Activated CD8-positive, alpha-beta memory T cell treated with anti-CD3 and anti-CD28 coated beads, Interleukin-2, amount 10 ng/mL, durations not matched to agents 7 days and 5 days (primary cell): ENCODE measurements around the gene NAALADL1. TPM values are rescaled to one million over a fixed set of nuclear protein-coding genes. Genes with fewer than 3 reads are reported as not detected.

Source experiments
- ATAC-seq: fragments of 150-1000 bp; cut with Tn5 transposase; one replicate; pipeline ENCODE4 v1.10.0; 2021; ENCODE audit warnings: moderate library complexity
- CTCF ChIA-PET: fragments of 350-600 bp; sonication (Branson Sonifier 250); formaldehyde crosslinking; loops from one replicate; lab custom pipeline; 2021; ENCODE audit warnings: antibody characterized with exemption; lab: Charles Lee
- DNase-seq: peaks from one replicate; pipeline ENCODE4 v3.0.0-alpha.2; 2020
- H3K27ac Mint-ChIP-seq: one replicate; pipeline ENCODE4 v1.8.0; 2021; ENCODE audit warnings: mild to moderate bottlenecking, mixed read lengths
- H3K27me3 Mint-ChIP-seq: one replicate; pipeline ENCODE4 v1.8.0; 2021; ENCODE audit warnings: mixed read lengths
- H3K36me3 Mint-ChIP-seq: one replicate; pipeline ENCODE4 v1.8.0; 2021; ENCODE audit warnings: mild to moderate bottlenecking, mixed read lengths
- H3K4me1 Mint-ChIP-seq: one replicate; pipeline ENCODE4 v1.8.0; 2021; ENCODE audit warnings: mixed read lengths
- H3K4me3 Mint-ChIP-seq: one replicate; pipeline ENCODE4 v1.8.0; 2021; ENCODE audit warnings: mild to moderate bottlenecking, moderate library complexity, mixed read lengths
- H3K9me3 Mint-ChIP-seq: one replicate; pipeline ENCODE4 v1.8.0; 2022; ENCODE audit warnings: low read depth, mixed read lengths
- total RNA-seq, 2 experiments: library from RNA; stranded (reverse); gene quantifications; one replicate each; pipeline ENCODE4 v1.2.3, GENCODE V29; 2021

NAALADL1 gene
- total RNA-seq: 10 to 100 TPM; 14.8 to 15.3 TPM

- no peak for DNase-seq
- no peak within 1 kb of the TSS for H3K4me3 Mint-ChIP-seq
- no peaks in the 10 kb centered on the region for H3K9me3 Mint-ChIP-seq
- H3K4me1 Mint-ChIP-seq: peaks cover 23% of the 10 kb centered on the region
- no peak for ATAC-seq
- CTCF ChIA-PET: interaction anchor here (1.2 kb wide), 1 partner anchor 52 kb away, joined by 3 read pairs; no protein-coding TSS in a partner anchor
- H3K36me3 Mint-ChIP-seq: no peaks in the 10 kb centered on the region
- H3K27ac Mint-ChIP-seq: no peak within 1 kb of the TSS
- H3K27me3 Mint-ChIP-seq: no peaks in the 10 kb centered on the region
These were observed at the start of gene NAALADL1 for GRCh38 chr11:65058419-65059054. Gene NAALADL1 (minus strand): TSS chr11:65058553. CDS start chr11:65058521, 32 bp downstream.

- Mint-ChIP-seq H3K9me3 (no peaks in the 10 kb centered on the region), H3K4me1 (peaks cover 40% of the 10 kb centered on the region), H3K27me3 (no peaks in the 10 kb centered on the region), H3K4me3 (no peak overlapping the region), H3K36me3 (peaks cover 13% of the 10 kb centered on the region), H3K27ac (no peak overlapping the region)
- ATAC-seq (no peak), DNase-seq (no peak)
- CTCF ChIA-PET: interaction anchor here (1.0 to 2.8 kb wide), 6 partner anchors 8 to 73 kb away, joined by 3 to 10 read pairs (median 4); partner anchors contain the start of genes CAPN1, FAU, MRPL49 and VPS51
These were observed 49.6 kb upstream of the NAALADL1 start for GRCh38 chr11:65107751-65108468.

- no peaks in the 10 kb centered on the region for H3K9me3 Mint-ChIP-seq
- peaks cover 13% of the 10 kb centered on the region for H3K36me3 Mint-ChIP-seq
- DNase-seq (no peak), ATAC-seq (no peak)
- peaks cover 40% of the 10 kb centered on the region for H3K4me1 Mint-ChIP-seq
- H3K27me3 Mint-ChIP-seq: no peaks in the 10 kb centered on the region
- no peak overlapping the region for H3K27ac Mint-ChIP-seq
- no peak overlapping the region for H3K4me3 Mint-ChIP-seq
- CTCF ChIA-PET: interaction anchor here (0.6 to 2.8 kb wide), 2 partner anchors 9 to 11 kb away, joined by 3 to 10 read pairs; partner anchors contain the start of gene ZNHIT2
These were observed 48.7 kb upstream of the NAALADL1 start for GRCh38 chr11:65107078-65107477.

GRCh38 chr11:65104628-65105027 is 46.3 kb upstream of the NAALADL1 start:
- Mint-ChIP-seq H3K9me3 (no peaks in the 10 kb centered on the region), H3K4me1 (peaks cover 19% of the 10 kb centered on the region), H3K27me3 (no peaks in the 10 kb centered on the region), H3K27ac (peak overlapping the region; percentile 59), H3K36me3 (peaks cover 16% of the 10 kb centered on the region), H3K4me3 (no peak overlapping the region)
- DNase-seq: no peak
- CTCF ChIA-PET: interaction anchor here (3.7 to 9.1 kb wide), 2 partner anchors 7 to 12 kb away, joined by 16 to 114 read pairs; partner anchors contain the start of genes TM7SF2 and ZNHIT2
- ATAC-seq: no peak

DNA sequence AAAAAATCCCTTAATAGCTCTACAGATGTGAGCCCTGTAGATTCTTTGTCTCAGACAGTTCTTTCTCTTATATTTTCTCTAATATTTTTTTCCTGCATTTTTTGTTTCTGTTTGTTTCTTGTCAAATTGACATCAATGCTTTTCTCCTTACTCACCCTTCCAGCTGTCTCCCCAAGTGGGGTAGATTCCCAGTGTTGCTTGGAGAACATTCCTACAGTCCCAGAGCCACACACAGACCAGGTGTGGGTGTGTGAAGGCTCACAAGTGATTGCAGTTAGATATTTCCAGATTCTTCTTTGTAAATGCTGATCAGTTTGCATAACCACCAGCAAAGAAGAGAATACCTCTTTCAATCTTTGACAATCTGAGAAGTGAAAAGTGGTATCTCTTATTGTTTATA is 45.1 kb upstream of the NAALADL1 start:
- Mint-ChIP-seq H3K27me3 (no peaks in the 10 kb centered on the region), H3K27ac (no peak overlapping the region), H3K36me3 (peaks cover 16% of the 10 kb centered on the region), H3K4me1 (peaks cover 23% of the 10 kb centered on the region), H3K4me3 (no peak overlapping the region), H3K9me3 (no peaks in the 10 kb centered on the region)
- ATAC-seq: no peak
- CTCF ChIA-PET: interaction anchor here (0.7 to 9.1 kb wide), 3 partner anchors 8 to 91 kb away, joined by 3 to 114 read pairs (median 16); partner anchors contain the start of genes TM7SF2 and ZNHIT2
- no peak for DNase-seq

- no peak for DNase-seq
- peaks cover 27% of the 10 kb centered on the region for H3K4me1 Mint-ChIP-seq
- no peak for ATAC-seq
- no peaks in the 10 kb centered on the region for H3K9me3 Mint-ChIP-seq
- peaks cover 19% of the 10 kb centered on the region for H3K36me3 Mint-ChIP-seq
- no peak overlapping the region for H3K27ac Mint-ChIP-seq
- H3K4me3 Mint-ChIP-seq: no peak overlapping the region
- no peaks in the 10 kb centered on the region for H3K27me3 Mint-ChIP-seq
- CTCF ChIA-PET: interaction anchor here (1.6 to 9.1 kb wide), 3 partner anchors 9 to 79 kb away, joined by 3 to 114 read pairs (median 16); partner anchors contain the start of genes CAPN1, TM7SF2 and ZNHIT2
These were observed 44.1 kb upstream of the NAALADL1 start for GRCh38 chr11:65102142-65103095.

GRCh38 chr11:65100674-65101350 is 42.5 kb upstream of the NAALADL1 start:
- ATAC-seq: no peak
- Mint-ChIP-seq H3K4me1 (peaks cover 33% of the 10 kb centered on the region), H3K4me3 (no peak overlapping the region), H3K9me3 (no peaks in the 10 kb centered on the region), H3K27me3 (no peaks in the 10 kb centered on the region), H3K27ac (peak overlapping the region; percentile 15), H3K36me3 (peaks cover 13% of the 10 kb centered on the region)
- CTCF ChIA-PET: interaction anchor here (9.1 kb wide), 1 partner anchor 11 kb away, joined by 114 read pairs; the partner anchor contains the start of gene TM7SF2
- DNase-seq: no peak

DNA sequence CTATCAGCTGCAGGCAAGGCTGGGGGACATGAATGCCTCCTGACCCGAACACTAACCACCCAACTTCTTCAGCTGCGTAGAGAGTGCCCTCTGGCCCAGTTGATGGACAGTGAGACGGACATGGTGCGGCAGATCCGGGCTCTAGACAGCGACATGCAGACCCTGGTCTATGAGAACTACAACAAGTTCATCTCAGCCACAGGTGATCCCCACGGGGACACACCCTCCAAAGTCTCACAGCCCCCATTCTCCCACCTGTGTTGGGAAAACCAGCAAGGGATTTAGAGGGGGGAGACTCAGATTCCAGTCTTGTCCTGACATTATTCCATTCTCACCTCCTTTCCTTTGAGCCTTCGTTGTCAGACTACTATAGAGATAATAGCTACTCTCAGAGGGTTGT is 38.6 kb upstream of the NAALADL1 start:
- Mint-ChIP-seq H3K36me3 (peaks cover 6% of the 10 kb centered on the region), H3K27me3 (no peaks in the 10 kb centered on the region), H3K4me1 (peaks cover 21% of the 10 kb centered on the region), H3K27ac (peak overlapping the region; percentile 96), H3K4me3 (peak overlapping the region; percentile 94), H3K9me3 (no peaks in the 10 kb centered on the region)
- DNase-seq: no peak
- no peak for ATAC-seq
- CTCF ChIA-PET: interaction anchor here (0.5 to 9.1 kb wide), 10 partner anchors 11 to 83 kb away, joined by 3 to 114 read pairs (median 4); partner anchors contain the start of genes ARL2, CDCA5, FAU and MRPL49

GRCh38 chr11:65095974-65096806 is 37.8 kb upstream of the NAALADL1 start, which contains the start of gene VPS51:
Gene VPS51 (plus strand): TSS chr11:65096214. CDS start chr11:65096251, 37 bp downstream.
- H3K9me3 Mint-ChIP-seq: no peaks in the 10 kb centered on the region
- peak within 1 kb of the TSS; percentile 94 for H3K4me3 Mint-ChIP-seq

DNA sequence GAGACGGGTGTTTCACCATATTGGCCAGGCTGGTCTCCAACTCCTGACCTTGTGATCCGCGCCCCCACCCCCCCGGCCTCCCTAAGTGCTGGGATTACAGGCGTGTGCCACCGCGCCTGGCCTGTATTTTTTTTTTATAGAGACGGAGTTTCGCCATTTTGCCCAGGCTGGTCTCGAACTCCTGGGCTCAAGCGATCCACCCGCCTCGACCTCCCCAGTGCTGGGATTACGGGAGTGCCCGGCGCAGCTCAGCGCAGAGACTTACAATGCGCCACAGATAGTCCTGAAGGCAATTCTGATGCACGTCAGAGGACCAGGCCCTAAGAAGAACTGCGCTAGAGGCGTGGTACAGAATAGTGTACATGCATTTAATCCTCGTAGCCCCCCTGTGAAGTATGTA is 37.1 kb upstream of the NAALADL1 start:
- Mint-ChIP-seq H3K27ac (peak overlapping the region; percentile 96), H3K36me3 (peaks cover 6% of the 10 kb centered on the region), H3K9me3 (no peaks in the 10 kb centered on the region), H3K4me3 (peak overlapping the region; percentile 94), H3K4me1 (peaks cover 21% of the 10 kb centered on the region), H3K27me3 (no peaks in the 10 kb centered on the region)
- CTCF ChIA-PET: interaction anchor here (1.2 to 3.8 kb wide), 7 partner anchors 10 to 82 kb away, joined by 3 to 23 read pairs (median 8); partner anchors contain the start of genes ARL2, TM7SF2 and ZNHIT2
- no peak for DNase-seq
- ATAC-seq: no peak

More at GRCh38 chr11:65095974-65096806, 37.8 kb upstream of the NAALADL1 start, which contains the start of gene VPS51:
- Mint-ChIP-seq H3K27ac (peak within 1 kb of the TSS; percentile 96), H3K36me3 (peaks cover 6% of the 10 kb centered on the region), H3K4me1 (peaks cover 21% of the 10 kb centered on the region), H3K27me3 (no peaks in the 10 kb centered on the region)
- DNase-seq (peak; percentile 94), ATAC-seq (peak; percentile 96)
- CTCF ChIA-PET: interaction anchor here (0.5 to 9.1 kb wide), 9 partner anchors 11 to 83 kb away, joined by 3 to 114 read pairs (median 4); partner anchors contain the start of genes ARL2, CDCA5, FAU and MRPL49

DNA sequence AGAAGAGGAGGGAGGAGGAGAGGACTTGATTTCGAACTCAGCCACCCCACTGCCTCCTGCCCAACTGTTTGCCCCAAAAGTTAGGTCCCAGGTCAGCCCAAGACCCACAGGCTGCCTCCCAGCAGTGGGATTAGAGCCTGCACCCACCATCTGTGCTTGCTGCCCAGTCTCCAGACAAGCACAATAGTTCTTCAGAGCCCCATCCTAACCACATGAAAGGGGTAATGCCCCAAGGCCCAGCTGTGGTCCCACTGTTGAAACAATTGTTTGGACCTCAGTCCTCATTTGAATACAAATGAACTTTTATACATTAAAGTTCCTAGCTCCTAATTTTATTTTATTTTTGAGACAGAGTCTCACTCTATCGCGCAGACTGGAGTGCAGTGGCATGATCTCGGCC is 32.3 kb upstream of the NAALADL1 start:
- DNase-seq: no peak
- H3K9me3 Mint-ChIP-seq: no peaks in the 10 kb centered on the region
- H3K36me3 Mint-ChIP-seq: peaks cover 11% of the 10 kb centered on the region
- no peak overlapping the region for H3K27ac Mint-ChIP-seq
- ATAC-seq: no peak
- no peaks in the 10 kb centered on the region for H3K27me3 Mint-ChIP-seq
- CTCF ChIA-PET: interaction anchor here (0.9 to 1.8 kb wide), 3 partner anchors 12 to 26 kb away, joined by 3 to 5 read pairs (median 4); partner anchors contain the start of gene TM7SF2
- peaks cover 6% of the 10 kb centered on the region for H3K4me1 Mint-ChIP-seq
- H3K4me3 Mint-ChIP-seq: no peak overlapping the region
